Measurements from ENCODE around the gene COX18.

- peak; percentile 33; the same call in 1 of the 2 replicates for TF ChIP-seq GATA2 (IDR thresholded peaks at IDR 0.05; ENCODE audit: low read depth, low read length)
- TF ChIP-seq GATA3 (IDR thresholded peaks at IDR 0.05; ENCODE audit: low read depth, low read length): no peak
Observed at GRCh38 chr4:73069338-73070073, at the start of gene COX18.

All from SH-SY5Y (cell line).